NCI-H146 treated with DMSO at 0.1 percent for 48 hours (cell line): ENCODE measurements around the gene SMURF2.
"Not testable (repeated sequence)": the region's sequence is repeated elsewhere in the genome, so short reads cannot be mapped to it uniquely, and the experiment has no call there.

Experiments
- DNase-seq: peaks from one replicate; lab custom pipeline; 2025; ENCODE audit not compliant: unreplicated experiment; lab: John Stamatoyannopoulos, UW

The SMURF2 gene

DNA sequence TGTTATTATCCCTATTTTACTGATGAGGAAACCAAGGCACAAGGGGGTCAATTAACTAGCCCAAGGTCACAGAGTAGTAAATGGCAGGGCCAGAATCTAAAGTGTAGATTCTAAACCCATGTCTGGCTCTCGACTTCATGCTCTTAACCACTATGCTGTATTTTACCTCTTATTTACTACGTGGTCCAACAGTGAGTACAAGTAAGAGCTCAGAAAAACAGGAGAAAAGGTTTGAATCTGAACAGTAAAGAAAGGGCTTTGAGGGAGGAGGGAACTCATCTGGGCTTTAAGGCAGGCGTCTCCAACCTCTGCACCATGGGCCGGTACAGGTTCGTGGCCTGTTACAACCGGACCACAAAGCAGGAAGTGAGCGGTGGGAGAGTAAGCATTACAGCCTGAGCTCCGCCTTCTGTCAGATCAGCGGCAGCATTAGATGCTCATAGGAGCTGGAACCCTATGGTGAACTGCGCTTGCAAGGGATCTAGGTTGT is 62.9 kb downstream of the SMURF2 start:
- no peak for DNase-seq

DNA sequence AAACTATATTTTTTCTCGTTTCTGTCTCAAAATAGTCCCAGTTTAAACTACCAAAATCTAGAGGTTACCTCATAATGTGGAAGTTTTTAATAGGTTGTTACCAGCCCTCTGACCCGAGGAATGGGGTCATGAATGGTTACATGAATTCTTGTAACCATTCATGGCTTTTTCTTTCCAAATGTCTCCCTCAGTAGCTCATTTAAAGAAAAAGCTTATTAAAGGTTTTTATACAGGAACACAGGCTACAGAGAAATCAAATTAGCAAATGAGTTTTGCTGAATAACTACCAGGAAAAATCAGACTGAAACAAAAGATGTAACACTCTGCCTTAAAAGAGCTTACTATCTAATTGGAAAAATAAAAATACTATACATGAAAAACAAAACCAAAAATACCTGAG is 63.4 kb downstream of the SMURF2 start:
- no peak for DNase-seq

DNA sequence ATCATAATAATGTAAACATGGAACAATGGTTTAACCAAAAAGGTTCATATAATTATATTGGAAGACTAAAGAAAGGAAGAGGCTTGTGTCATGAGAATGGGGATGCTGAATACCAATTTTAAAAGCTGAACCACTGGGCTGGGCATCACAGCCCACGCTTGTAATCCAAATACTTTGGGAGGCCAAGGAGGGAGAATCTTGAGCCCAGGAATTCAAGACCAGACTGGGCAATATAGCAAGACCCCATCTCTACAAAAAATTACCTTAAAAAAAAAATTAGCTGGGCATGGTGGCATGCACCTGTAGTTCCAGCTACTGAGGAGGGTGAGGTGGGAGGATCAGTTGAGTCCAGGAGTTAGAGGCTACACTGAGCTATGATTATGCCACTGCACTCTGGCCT is 65.1 kb downstream of the SMURF2 start:
- no peak for DNase-seq

DNA sequence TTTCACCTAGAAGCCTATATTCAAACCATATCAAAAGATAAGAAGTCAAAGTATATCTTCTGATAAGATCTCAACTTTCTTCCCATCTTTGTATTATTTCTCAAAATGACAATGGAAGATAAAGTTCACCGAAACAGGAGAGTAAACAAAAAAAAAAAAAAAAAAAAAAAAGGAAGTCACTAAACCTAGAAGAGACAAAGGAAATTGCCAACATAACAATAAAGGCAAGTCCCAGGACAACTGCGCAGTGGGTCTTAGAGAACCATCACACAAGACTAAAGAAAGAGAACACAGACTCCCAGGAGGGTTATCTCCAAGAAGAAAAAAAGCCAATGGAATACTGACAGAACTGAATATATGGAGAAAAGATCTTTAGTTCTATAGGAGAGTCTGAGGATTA is 65.7 kb downstream of the SMURF2 start:
- no peak for DNase-seq

DNA sequence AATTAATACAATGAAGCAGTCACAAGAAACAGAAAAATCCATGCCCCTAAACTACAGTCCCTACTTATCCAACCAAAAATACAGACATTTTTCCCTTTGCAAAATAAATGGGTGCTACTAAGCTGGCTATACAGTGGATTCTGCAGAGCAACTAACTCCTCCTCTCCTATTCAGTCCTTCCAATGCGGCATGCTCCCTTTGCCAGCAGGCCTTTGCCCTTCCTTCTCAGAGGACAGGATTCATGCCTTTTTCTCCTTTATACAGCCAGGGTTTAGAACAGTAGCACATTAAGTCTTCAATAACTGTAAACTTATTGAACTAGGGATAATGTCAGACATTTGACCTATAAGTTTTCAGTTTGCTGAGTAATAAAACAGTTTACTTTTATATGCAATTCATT is 70.2 kb downstream of the SMURF2 start:
- no peak for DNase-seq

DNA sequence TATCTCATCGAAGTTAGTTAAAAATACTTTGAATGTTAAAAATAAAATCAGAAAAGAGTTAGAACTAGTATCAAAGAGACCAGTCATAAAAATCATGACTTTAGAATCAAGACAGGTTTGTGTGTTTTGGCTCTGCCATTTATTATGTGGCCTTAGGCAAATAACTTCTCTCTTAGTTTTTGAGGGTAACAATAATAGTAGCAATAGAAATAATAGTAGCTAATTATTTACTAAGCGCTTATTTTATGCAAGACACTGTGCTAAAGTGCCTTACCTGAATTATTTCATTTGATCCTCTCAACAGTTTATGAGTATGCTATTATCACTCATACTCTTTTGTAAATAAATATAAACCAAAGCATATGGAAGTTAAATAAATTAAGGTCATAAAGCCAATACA is 77.0 kb downstream of the SMURF2 start:
- no peak for DNase-seq

DNA sequence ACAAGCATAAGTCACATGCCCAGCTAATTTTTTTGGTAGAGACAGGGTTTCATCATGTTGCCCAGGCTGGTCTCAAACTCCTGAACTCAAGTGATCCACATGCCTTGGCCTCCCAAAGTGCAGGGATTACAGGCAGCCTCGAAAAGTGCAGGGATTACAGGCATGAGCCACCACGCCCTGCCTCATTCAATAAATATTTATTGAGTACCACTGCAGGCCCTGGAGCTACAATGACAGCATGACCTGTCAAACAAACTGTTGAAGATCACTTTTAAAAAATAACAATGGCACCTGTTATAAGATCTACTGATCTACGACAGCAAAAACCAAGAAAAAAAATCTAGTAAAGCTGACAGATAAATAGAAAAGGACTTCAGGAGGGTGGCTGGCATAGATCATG is 79.1 kb downstream of the SMURF2 start:
- DNase-seq = no peak

DNA sequence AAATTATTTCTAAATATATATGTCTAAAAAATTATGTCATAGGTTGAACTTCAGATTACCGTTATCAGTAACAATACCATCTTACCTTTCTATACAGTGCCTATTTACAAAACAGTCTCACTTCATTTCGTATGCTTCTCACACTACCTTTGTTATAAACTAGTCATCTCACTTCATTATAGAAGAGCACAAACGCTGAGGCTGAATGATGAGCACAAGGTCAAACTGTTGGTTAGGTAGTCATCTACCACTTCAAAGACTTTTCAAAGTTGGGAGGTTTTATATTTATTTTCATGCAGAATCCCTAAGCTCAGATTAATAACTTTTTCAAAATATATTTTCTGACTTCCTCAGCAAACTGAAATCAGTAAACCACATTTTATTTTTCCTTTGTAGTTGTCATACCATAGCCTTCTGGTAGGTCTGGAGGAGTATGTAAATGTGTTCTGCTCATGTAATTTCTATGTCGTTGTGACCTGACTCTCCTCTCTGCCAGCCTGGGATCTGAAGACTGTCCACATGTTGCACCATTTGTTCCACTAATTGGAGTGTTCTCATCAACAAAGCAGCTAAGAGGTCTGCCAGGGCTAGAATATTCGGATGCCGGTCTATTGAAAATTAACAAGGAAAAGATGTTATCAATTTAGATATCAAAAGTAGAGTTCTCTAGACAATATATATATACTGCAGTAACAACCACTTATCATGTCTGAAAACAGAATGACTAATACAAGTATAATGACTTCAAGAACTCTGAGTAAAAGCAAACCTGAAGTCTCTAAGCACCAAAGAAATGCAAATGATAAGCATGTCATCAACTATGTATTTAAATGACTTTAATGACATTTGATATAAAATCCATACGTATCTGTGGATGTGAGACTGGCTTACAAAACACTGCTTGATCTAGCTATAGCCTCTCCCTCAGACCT is 81.5 kb downstream of the SMURF2 start:
- no peak for DNase-seq

DNA sequence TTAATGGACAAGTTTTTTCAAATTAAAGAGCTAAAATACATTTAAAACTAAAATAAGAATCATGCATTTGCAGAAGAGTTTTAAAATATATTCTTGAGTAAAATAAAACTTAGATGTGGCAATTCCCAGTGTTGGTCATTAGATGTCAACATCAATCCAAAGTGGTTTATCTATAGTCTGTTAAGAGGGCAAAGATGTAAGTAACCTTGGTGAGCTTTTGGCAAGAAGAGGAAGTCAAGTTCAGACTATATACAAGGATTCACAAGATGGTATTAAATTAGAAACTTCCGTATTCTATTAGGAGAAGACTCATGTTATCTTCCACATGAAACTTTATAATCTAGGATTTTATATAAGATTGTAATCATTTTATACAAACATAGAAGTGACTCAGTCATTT is 82.2 kb downstream of the SMURF2 start:
- no peak for DNase-seq

DNA sequence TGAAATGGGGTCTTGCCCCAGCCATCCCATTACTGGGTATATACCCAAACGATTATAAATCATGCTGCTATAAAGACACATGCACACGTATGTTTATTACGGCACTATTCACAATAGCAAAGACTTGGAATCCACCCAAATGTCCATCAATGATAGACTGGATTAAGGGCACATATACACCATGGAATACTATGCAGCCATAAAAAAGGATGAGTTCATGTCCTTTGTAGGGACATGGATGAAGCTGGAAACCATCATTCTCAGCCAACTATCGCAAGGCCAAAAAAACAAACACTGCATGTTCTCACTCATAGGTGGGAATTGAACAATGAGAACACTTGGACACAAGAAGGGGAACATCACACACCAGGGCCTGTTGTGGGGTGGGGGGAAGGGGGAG is 85.1 kb downstream of the SMURF2 start:
- not testable (repeated sequence) for DNase-seq

DNA sequence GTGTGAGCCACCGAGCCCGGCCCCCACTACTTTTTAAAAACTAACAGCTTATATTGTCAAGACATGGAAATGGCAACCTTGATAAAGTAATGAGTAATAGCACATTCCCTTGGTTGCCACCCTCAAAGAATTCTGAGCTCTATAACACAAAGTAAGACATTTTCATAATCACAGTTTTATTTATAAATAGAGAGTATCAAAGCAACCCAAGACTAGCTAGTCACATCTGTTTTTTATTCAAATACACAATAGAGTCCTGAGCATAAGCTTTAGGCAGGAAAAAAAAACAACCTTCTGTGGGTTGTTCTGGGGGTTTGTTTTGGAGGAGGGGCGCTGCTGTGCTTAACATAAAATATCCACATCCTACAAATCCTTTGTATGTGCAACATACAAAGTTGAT is 86.7 kb downstream of the SMURF2 start:
- no peak for DNase-seq

DNA sequence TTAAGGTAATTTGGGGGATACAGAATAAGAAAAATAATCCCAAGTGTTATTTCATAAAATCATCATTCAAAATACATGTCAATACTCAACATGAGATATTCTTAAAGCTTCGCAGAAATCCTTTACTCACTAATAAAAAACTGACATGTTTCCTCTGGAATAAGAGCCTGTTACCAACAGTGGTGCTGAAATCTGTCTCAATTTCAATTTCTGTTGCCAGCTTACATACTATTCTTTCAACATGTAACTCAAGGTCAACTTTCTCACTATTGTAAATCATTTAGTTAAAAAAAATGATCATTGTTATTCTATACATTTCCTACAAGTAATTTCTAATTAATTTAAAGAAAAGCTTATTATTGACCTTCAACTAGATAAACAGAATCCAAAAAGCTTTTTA is 87.5 kb downstream of the SMURF2 start:
- no peak for DNase-seq

DNA sequence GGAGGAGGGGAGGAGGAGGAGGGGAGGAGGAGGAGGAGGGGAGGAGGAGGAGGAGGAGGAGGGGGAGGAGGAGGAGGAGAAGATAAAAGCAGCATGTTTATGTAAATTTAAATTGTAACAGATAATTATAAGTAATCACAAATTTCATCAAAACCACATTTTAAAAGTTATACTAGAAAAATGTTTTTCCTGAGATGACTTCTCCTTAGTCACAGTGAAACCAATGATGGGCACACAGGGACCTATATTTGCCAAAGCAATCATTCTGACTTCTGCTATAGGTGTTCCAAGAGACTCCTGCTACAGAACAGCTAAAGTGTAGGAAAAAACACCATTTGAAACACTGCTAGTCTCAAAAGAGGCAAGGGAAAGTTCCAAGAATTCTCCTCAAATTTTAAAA is 88.9 kb downstream of the SMURF2 start:
- DNase-seq = no peak

DNA sequence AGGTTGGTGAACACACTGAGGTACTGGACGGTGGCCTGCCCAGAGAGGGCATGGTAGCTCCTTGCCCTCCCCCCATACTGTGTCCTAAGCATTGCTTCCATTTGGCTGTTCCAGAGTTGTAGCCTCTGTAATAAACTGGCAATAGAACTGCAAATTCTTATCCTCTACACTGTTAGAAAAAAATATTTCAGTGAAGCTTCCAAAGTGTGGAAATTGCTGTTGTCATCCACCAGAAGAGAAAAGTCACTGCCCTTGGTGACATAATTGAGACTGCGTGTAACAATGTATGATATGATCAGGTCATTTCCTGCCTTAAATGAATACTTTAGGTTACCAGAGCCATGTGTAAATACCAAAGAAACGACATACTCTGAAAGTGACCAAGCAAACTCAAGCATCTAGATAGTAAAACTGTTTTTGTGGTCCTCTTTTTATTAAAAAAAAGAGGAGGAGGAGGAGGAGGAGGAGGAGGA is 89.4 kb downstream of the SMURF2 start:
- no peak for DNase-seq

DNA sequence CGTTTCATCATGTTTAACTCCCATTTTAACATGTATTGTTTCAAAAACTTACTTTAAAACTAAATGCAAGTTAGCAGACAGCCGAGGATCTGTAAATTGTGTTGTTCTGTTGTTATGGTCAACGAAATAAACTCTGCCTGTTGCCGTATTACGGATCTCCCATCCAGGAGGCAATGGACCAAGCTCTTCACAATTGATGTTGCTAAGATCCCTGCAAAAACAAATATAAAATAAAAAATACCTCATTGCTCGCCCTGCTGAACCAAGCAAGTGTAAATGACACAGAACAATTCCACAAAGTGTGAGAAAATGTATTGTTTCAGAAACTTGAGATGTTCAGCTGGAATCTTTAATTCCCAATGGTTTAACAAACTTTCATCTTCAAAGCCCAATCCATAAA is 90.4 kb downstream of the SMURF2 start:
- DNase-seq = no peak

DNA sequence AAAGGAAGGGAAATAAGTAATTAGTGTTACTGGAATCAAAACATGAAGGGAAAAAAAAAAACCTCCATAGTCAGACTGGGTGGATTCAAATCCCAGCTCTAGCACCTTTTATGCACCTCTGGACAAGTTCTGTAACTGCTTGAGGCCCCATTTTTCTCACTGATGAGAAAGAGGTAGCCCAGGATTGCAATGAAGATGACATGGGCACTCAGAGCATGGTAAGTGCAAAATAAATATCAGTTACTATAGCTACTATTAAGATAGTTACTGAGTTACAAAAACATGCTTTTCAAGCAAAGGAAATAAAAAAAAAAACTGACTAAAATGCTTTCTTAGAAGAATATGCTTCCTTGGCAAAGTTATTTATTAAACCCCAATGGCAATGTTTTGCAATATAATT is 96.5 kb downstream of the SMURF2 start:
- DNase-seq = no peak

DNA sequence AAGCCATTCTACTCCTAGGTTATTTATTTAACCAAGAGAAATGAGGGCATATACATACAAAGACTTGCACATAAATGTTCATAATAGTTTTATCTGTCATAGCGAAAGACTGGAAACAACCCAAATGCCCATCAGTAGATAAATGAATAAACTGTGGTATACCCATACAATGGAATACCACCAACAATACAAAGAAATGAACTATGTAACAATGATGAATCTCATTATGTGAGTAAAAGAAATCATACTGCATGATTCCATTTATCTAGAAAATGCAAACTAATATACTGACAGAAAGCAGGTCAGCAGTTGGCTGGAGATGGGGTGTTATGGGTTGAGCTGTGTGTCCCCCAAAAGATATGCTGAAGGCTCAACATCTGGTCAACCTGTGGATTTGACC is 98.0 kb downstream of the SMURF2 start:
- DNase-seq = no peak

DNA sequence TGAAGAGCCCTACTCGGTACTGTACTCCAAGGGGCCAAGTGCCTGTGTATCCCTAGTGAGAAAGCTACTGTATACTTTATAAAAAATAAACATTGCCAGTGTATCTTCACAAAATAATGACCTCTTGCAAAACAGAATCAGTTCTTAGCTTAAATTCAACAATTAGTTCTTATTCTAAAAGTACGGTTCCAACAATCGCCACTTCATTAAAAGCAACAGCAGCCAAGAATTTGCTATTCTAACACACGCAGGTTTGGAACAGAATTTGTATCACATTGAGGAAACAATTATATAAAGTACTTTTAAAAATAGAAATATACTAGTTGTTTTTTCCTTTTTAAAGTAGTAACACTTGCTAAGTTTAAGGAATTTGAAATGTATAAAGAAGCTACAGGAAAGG is 106.8 kb downstream of the SMURF2 start:
- DNase-seq = no peak

DNA sequence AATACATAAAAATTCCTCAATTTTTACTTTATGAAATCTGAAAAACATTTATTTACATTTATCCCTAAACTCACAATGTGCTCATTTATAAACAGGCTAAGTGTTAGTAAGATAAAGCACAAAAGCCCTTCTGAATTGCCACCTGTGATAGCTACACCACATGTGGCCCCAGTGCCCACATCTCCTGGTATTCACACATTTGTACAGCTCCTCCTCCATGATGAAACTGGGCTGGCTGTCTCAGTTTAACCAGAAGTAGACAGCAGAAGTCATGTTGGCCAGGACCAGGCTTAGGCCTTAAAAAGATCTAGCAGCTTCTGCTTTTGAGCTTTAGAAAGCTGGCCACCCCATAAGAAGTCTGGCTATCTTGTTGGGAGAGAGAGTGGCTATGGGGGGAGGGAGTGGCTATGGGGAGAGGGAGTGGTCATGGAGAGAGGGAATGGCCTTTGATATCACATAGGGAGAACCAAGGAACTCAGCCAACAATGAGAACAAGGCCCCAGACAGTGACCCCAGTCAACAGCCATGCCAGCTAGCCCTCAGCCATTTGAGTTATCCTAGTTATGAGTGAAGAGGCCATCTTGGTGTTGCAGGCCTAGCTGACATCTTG is 108.0 kb downstream of the SMURF2 start:
- no peak for DNase-seq

DNA sequence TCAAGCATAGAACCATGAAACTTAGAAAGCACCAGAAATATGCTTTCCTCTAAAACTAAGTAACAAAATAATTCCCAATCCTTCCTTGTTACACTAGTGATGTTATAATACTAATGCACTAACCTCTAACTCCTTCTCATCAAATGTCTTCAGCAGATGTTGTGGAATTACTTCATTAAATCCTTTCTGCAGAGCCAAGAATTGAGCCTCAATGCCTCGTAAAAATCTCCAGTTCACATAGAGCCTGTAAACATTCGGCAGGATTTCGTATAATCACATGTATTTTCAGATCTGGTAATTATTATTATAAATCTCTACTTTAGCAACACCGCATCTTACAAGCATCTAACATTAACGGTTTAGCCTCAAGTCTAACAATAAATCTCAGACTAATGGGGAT is 110.6 kb downstream of the SMURF2 start:
- no peak for DNase-seq

DNA sequence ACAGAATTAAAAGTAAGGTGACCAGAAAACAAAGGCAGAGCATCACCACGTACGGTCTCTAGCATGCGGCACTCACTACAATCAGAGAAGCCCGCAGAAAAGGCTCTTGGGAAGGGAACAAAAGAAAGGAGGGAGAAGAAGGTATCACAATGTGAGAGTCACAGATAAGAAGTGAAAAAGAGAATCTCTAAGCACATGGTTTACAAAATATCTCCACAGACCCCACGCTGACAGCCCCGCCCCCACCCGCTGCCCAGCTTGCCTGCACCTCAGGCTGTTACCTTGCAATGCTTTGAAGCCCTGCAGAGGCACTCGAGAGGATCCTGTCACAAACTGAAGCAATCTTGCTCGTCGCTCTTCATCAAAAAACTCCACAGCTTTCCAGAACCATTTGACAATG is 114.8 kb downstream of the SMURF2 start:
- no peak for DNase-seq

DNA sequence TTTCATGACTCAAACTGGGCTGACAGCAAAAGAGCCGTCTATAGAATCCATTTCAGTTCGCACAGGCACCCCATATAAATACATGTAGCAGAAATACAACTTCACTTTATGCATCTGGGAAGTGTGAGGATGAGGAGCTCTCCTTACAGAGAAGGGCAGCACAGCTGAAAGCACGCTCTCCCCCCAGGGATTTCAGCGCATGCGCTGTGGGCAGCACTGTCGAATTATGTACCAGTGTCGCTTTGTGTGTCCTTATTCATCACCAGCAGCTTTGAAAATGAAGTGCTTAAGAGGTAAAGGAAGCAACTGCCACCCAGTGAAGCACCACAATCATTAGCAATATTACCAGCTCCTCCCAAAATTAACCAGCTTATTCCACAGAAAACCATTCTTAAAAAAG is 115.4 kb downstream of the SMURF2 start:
- DNase-seq = no peak
